H9 (cell line): ENCODE data around the gene GSTO1. TPM values are rescaled to one million over a fixed set of nuclear protein-coding genes. Genes with fewer than 3 reads are reported as not detected.
A peak's percentile ranks its signal among the peaks of the same experiment; 100 is the strongest.

Experiments used
- DNase-seq: peaks from one replicate; pipeline ENCODE4 v3.0.0-alpha.2; 2017
- H2AFZ ChIP-seq: one replicate; pipeline ENCODE4 v1.6.1; 2013; ENCODE audit warnings: mild to moderate bottlenecking, low read length, control low read depth, moderate library complexity
- H2AK5ac ChIP-seq: 2 replicates; pipeline ENCODE4 v1.6.1; 2013; ENCODE audit warnings: low read length, control low read depth, mixed read lengths; ENCODE audit not compliant: insufficient read length
- H2BK120ac ChIP-seq: one replicate; pipeline ENCODE4 v1.6.1; 2013; ENCODE audit warnings: low read depth, mild to moderate bottlenecking, low read length, control low read depth, inconsistent platforms; ENCODE audit not compliant: poor library complexity, severe bottlenecking
- H2BK12ac ChIP-seq: 2 replicates; pipeline ENCODE4 v1.6.1; 2013; ENCODE audit warnings: low read length, control low read depth, mixed read lengths, low read depth; ENCODE audit not compliant: insufficient read length
- H2BK15ac ChIP-seq: 2 replicates; pipeline ENCODE4 v1.6.1; 2013; ENCODE audit warnings: low read depth, low read length, control low read depth
- H2BK20ac ChIP-seq: one replicate; pipeline ENCODE4 v1.6.1; 2013; ENCODE audit warnings: low read depth, mild to moderate bottlenecking, low read length, control low read depth, inconsistent platforms; ENCODE audit not compliant: poor library complexity, severe bottlenecking
- H2BK5ac ChIP-seq: 2 replicates; pipeline ENCODE4 v1.6.1; 2013; ENCODE audit warnings: low read length, control low read depth, mixed read lengths; ENCODE audit not compliant: insufficient read length
- H3K14ac ChIP-seq: 2 replicates; pipeline ENCODE4 v1.6.1; 2013; ENCODE audit warnings: low read length, control low read depth; ENCODE audit not compliant: insufficient read depth
- H3K18ac ChIP-seq: 2 replicates; pipeline ENCODE4 v1.6.1; 2013; ENCODE audit warnings: low read depth, mild to moderate bottlenecking, mixed read lengths, low read length, control low read depth; ENCODE audit not compliant: insufficient read length
- H3K23ac ChIP-seq: 2 replicates; pipeline ENCODE4 v1.6.1; 2013; ENCODE audit warnings: low read length, control low read depth, mixed read lengths, low read depth; ENCODE audit not compliant: insufficient read length
- H3K23me2 ChIP-seq: 2 replicates; pipeline ENCODE4 v1.6.1; 2013; ENCODE audit warnings: low read depth, mild to moderate bottlenecking, mixed read lengths, low read length, control low read depth; ENCODE audit not compliant: insufficient read length, poor library complexity, severe bottlenecking
- H3K27ac ChIP-seq: 2 replicates; pipeline ENCODE4 v1.5.1; 2013; ENCODE audit warnings: low read length, control low read depth, mixed read lengths, low read depth; ENCODE audit not compliant: insufficient read length
- H3K27me3 ChIP-seq: 2 replicates; pipeline ENCODE4 v1.6.1; 2013; ENCODE audit warnings: low read length, control low read depth, inconsistent platforms; ENCODE audit not compliant: insufficient read depth
- H3K4ac ChIP-seq: 2 replicates; pipeline ENCODE4 v1.6.1; 2013; ENCODE audit warnings: low read depth, mild to moderate bottlenecking, control low read depth, inconsistent platforms, low read length, moderate library complexity
- H3K4me1 ChIP-seq: 2 replicates; pipeline ENCODE4 v1.6.1; 2013; ENCODE audit warnings: low read length, control low read depth, inconsistent platforms; ENCODE audit not compliant: insufficient read depth
- H3K4me2 ChIP-seq: 2 replicates; pipeline ENCODE4 v1.6.1; 2013; ENCODE audit warnings: low read length, control low read depth, mixed read lengths; ENCODE audit not compliant: insufficient read length, insufficient read depth
- H3K56ac ChIP-seq: 2 replicates; pipeline ENCODE4 v1.6.1; 2013; ENCODE audit warnings: low read depth, mild to moderate bottlenecking, mixed read lengths, low read length, control low read depth; ENCODE audit not compliant: insufficient read length
- H3K79me1 ChIP-seq: 2 replicates; pipeline ENCODE4 v1.6.1; 2013; ENCODE audit warnings: low read depth, mild to moderate bottlenecking, moderate library complexity, low read length, control low read depth, inconsistent platforms; ENCODE audit not compliant: insufficient read depth, poor library complexity, severe bottlenecking
- H3K79me2 ChIP-seq: 2 replicates; pipeline ENCODE4 v1.6.1; 2013; ENCODE audit warnings: low read length, control low read depth, inconsistent platforms; ENCODE audit not compliant: insufficient read depth
- H3K9ac ChIP-seq: 2 replicates; pipeline ENCODE4 v1.6.1; 2013; ENCODE audit warnings: low read length, control low read depth, mixed read lengths; ENCODE audit not compliant: insufficient read length; ENCODE audit errors: extremely low read depth
- H3K9me3 ChIP-seq: one replicate; pipeline ENCODE4 v1.6.1; 2013; ENCODE audit warnings: low read depth, low read length, inconsistent platforms; ENCODE audit not compliant: control insufficient read depth
- H3T11ph ChIP-seq: one replicate; pipeline ENCODE4 v1.6.1; 2013; ENCODE audit warnings: mild to moderate bottlenecking, low read length, control low read depth, inconsistent platforms
- H4K20me1 ChIP-seq: one replicate; pipeline ENCODE4 v1.6.1; 2013; ENCODE audit not compliant: control insufficient read depth, insufficient read length, insufficient read depth
- H4K5ac ChIP-seq: 2 replicates; pipeline ENCODE4 v1.6.1; 2013; ENCODE audit warnings: low read depth, mild to moderate bottlenecking, mixed read lengths, low read length, control low read depth; ENCODE audit not compliant: insufficient read length
- H4K8ac ChIP-seq: replicated peaks from 2 replicates; pipeline ENCODE4 v1.6.1; 2013; ENCODE audit warnings: low read length, control low read depth, mixed read lengths, low read depth; ENCODE audit not compliant: insufficient read length
- H4K91ac ChIP-seq: 2 replicates; pipeline ENCODE4 v1.6.1; 2013; ENCODE audit warnings: low read depth, mild to moderate bottlenecking, moderate library complexity, mixed read lengths, low read length, control low read depth; ENCODE audit not compliant: insufficient read length
- H3K27ac Mint-ChIP-seq, 3 experiments: 2 replicates in 2 of 3; 3 replicates in 1 of 3; pipeline ENCODE4 v1.8.0; 2020 to 2021; ENCODE audit warnings: mixed read lengths in 3 of 3, mild to moderate bottlenecking in 1 of 3, moderate library complexity in 1 of 3
- H3K27me3 Mint-ChIP-seq: 2 replicates; pipeline ENCODE4 v1.8.0; 2021; ENCODE audit warnings: low read depth, mild to moderate bottlenecking, moderate library complexity, mixed read lengths
- H3K36me3 Mint-ChIP-seq, 3 experiments: 2 replicates in 2 of 3; 3 replicates in 1 of 3; pipeline ENCODE4 v1.8.0; 2020 to 2021; ENCODE audit warnings: low read depth in 3 of 3, mixed read lengths in 3 of 3; ENCODE audit not compliant: insufficient read depth in 1 of 3
- H3K4me1 Mint-ChIP-seq, 2 experiments: 2 replicates each; pipeline ENCODE4 v1.8.0; 2020; ENCODE audit warnings: mixed read lengths in 2 of 2
- H3K4me3 Mint-ChIP-seq, 2 experiments: 2 replicates in 1 of 2; 3 replicates in 1 of 2; pipeline ENCODE4 v1.8.0; 2020 to 2021; ENCODE audit warnings: mild to moderate bottlenecking in 2 of 2, mixed read lengths in 2 of 2, moderate library complexity in 1 of 2
- H3K9me3 Mint-ChIP-seq, 2 experiments: 2 replicates in 1 of 2; 3 replicates in 1 of 2; pipeline ENCODE4 v1.8.0; 2020; ENCODE audit warnings: mild to moderate bottlenecking in 2 of 2, mixed read lengths in 2 of 2, moderate library complexity in 1 of 2
- WGBS: extraction: QIAGEN DNeasy Blood & Tissue Kit; methylation state at CpG from one replicate; pipeline ENCODE4 v1.1.7; 2013; ENCODE audit warnings: missing lambda C conversion rate, low lambda C conversion rate, mixed read lengths; ENCODE audit not compliant: insufficient read length; ENCODE audit errors: extremely low coverage; 5-methylcytosine and 5-hydroxymethylcytosine counted together
- total RNA-seq: library from RNA; stranded (reverse); gene quantifications from 2 replicates; pipeline ENCODE4 v1.2.1, GENCODE V29; 2021
- TF ChIP-seq, protein P1 (sequence below): fragments of 200-600 bp; sonication (generic); conservative IDR thresholded peaks from 3 replicates; pipeline ENCODE4 v1.8.0; 2021; ENCODE audit warnings: antibody characterized with exemption, mild to moderate bottlenecking

GSTO1 gene
- total RNA-seq, 1 experiment from 2014 or later, result 114 TPM

DNA sequence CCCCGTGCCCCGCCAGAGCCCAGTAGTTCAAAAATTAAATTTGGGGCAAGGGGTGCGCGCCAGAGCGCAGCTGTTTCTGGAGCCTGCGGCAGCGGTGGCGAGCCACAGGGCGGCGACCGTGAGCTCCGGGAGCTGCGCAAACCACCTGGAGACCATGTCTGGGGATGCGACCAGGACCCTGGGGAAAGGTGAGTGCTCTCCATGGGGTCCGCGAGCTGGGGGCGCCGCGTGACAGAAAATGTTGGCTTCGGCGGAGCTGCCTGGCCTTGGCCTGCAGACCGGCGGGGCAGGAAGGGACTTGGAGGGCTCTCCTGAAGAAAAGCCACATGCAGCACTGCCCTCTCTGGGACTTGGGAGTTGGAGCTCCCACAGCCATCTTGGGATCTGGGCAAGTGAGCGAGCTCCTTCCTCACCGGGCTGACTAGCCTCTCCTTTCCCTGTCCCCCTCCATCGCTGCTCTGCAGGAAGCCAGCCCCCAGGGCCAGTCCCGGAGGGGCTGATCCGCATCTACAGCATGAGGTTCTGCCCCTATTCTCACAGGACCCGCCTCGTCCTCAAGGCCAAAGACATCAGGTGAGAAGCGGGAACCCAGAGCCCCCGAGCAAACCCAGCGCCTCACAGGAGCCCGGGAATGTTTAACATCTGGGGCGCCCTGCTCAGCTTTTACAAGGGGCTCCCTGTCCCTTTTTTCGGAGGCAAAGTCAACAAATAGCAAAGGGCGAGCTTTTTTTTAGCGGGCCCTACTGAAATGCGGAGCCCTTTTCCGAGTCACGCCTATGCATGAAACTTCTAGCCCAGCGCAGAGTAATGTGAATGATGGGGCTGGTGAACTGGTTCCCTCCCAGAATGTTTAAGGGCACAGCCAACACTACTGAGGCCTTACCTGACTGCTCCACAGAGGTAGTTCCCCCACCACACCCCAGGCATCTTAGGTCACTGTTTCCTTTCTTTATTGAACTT is 20.4 kb downstream of the GSTO1 start:
- Histone ChIP-seq H4K91ac (no peak overlapping the region), H2BK5ac (no peak overlapping the region), H3K9ac (peak overlapping the region; percentile 50), H3K9me3 (no peaks in the 10 kb centered on the region), H3K79me1 (no peaks in the 10 kb centered on the region), H3K27ac (no peak overlapping the region), H3K14ac (peak overlapping the region; percentile 96), H2BK120ac (no peak overlapping the region), H3K27me3 (no peaks in the 10 kb centered on the region), H3T11ph (no peak overlapping the region), H4K5ac (no peak overlapping the region), H3K4ac (no peak overlapping the region), H3K23me2 (peaks cover 7% of the 10 kb centered on the region), H3K4me2 (peak overlapping the region; percentile 35), H2BK12ac (peak overlapping the region; percentile 63), H3K56ac (no peak overlapping the region), H3K4me1 (no peaks in the 10 kb centered on the region), H2BK15ac (no peak overlapping the region), H2AFZ (peak overlapping the region; percentile 89), H3K23ac (no peak overlapping the region), H3K79me2 (no peaks in the 10 kb centered on the region), H4K20me1 (no peaks in the 10 kb centered on the region), H4K8ac (no peak overlapping the region), H2BK20ac (no peak overlapping the region), H2AK5ac (no peak overlapping the region), H3K18ac (peak overlapping the region; percentile 75)
- peak; percentile 86 for DNase-seq
- Mint-ChIP-seq H3K36me3 (peaks cover 0 to 3% (median 0%) of the 10 kb centered on the region in 3 experiments; a peak in 4 of 7 replicates), H3K27ac (peak overlapping the region in 2 of 3 experiments; percentile 44 to 55; a peak in 2 of 7 replicates), H3K27me3 (peaks cover 7% of the 10 kb centered on the region), H3K4me1 (peaks cover 8 to 10% of the 10 kb centered on the region in 2 experiments; a peak in 3 of 4 replicates), H3K4me3 (peak overlapping the region; percentile 73 to 74), H3K9me3 (no peaks in the 10 kb centered on the region)
- TF ChIP-seq, protein P1, sequence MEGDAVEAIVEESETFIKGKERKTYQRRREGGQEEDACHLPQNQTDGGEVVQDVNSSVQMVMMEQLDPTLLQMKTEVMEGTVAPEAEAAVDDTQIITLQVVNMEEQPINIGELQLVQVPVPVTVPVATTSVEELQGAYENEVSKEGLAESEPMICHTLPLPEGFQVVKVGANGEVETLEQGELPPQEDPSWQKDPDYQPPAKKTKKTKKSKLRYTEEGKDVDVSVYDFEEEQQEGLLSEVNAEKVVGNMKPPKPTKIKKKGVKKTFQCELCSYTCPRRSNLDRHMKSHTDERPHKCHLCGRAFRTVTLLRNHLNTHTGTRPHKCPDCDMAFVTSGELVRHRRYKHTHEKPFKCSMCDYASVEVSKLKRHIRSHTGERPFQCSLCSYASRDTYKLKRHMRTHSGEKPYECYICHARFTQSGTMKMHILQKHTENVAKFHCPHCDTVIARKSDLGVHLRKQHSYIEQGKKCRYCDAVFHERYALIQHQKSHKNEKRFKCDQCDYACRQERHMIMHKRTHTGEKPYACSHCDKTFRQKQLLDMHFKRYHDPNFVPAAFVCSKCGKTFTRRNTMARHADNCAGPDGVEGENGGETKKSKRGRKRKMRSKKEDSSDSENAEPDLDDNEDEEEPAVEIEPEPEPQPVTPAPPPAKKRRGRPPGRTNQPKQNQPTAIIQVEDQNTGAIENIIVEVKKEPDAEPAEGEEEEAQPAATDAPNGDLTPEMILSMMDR, result peak; percentile 95
- no CpG with 5 or more reads among the region's 42 CpGs for WGBS
